HG03575 (cell line): ENCODE results near the gene POLR3G.

ENCODE experiments used
- ATAC-seq: cut with Tn5 transposase; IDR thresholded peaks from one replicate; pipeline ENCODE4 v1.9.1; 2021; ENCODE audit not compliant: unreplicated experiment, insufficient number of reproducible peaks, low FRiP score; ENCODE audit errors: extremely low read depth

The POLR3G gene

GRCh38 chr5:90546216-90546837 lies 71.7 kb downstream of the POLR3G start:
- no peak for ATAC-seq

DNA sequence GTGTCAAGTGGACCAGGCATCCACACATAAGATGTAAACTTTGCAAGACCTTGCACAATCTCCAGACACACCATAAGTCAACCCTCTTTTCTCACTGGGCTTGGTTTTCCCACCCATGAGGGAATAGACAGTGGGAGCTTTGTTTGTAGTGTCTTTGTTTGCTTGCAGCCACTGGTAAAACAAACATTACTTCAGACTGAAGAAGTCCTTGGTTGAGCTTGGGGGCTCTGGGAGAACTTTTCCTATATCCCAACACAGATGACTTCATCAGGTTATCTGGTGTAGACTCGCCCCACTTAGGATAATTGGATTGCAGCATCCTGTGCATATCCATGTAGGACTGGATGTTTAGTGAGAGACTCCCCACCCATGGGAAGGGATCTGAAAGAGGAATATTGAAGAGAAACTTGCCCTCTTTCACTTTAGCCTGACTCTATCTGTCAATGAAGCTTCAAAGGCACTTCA lies 72.4 kb downstream of the POLR3G start:
- no peak for ATAC-seq

- ATAC-seq: no peak
Measured at GRCh38 chr5:90548069-90548593, 73.5 kb downstream of the POLR3G start.

DNA sequence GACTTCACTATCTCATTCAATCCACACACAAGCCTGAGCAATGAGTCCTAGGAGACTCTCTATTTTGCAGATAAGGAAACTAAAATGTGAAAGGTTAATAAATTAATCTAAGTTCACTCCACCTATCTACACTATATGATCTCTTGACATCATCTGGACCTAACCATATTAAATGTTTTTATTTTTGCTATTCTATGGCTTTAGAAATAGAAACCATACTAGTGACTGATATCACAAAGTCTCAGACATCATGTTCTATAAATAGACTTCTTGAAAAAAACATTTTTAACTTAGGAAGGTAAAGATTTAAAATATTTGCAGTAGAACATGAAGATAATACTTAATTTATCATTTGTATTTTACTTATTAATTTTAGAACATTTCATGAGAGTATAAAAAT lies 74.6 kb downstream of the POLR3G start:
- ATAC-seq: no peak

- ATAC-seq: no peak
Measured at GRCh38 chr5:90549729-90550275, 75.1 kb downstream of the POLR3G start.

DNA sequence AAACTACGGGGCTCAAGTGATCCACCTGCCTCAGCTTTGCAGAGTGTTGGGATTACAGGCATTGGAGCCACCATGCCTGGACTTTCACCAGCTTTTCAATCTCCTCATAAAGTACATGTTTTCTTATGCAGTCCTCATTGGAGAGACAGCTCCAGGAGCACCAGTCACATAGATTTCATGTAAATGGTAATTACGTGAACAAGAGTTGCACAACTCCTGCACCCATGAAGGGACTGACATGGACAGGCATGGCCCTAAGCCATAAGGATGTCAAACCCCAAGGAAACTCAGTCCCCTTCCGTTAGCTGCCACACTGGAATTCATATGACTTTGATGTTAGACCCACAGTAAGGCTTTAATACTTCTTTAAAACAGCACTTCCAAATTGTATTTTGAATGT lies 76.3 kb downstream of the POLR3G start:
- ATAC-seq: no peak

DNA sequence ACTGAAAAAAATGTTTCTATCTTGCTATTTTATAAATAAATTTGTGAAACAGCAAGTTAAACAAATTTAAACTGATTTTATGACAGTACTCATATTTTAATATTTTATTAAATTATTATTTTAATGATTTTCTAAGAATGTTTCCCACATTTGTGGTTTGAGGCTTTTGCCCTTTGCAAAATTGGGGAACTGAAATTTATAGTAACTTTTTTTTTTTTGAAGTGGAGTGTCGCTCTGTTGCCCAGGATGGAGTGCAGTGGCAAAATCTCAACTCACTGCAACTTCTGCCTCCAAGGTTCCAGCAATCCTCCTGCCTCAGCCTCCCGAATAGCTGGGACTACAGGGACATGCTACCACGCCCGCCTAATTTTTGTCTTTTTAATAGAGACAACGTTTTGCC lies 76.7 kb downstream of the POLR3G start:
- no peak for ATAC-seq

- ATAC-seq: no peak
Measured at GRCh38 chr5:90553711-90554110, 79.0 kb downstream of the POLR3G start.

GRCh38 chr5:90554358-90555006 lies 79.8 kb downstream of the POLR3G start:
- no peak for ATAC-seq

- no peak for ATAC-seq
Measured at GRCh38 chr5:90555666-90556065, 81.0 kb downstream of the POLR3G start.

DNA sequence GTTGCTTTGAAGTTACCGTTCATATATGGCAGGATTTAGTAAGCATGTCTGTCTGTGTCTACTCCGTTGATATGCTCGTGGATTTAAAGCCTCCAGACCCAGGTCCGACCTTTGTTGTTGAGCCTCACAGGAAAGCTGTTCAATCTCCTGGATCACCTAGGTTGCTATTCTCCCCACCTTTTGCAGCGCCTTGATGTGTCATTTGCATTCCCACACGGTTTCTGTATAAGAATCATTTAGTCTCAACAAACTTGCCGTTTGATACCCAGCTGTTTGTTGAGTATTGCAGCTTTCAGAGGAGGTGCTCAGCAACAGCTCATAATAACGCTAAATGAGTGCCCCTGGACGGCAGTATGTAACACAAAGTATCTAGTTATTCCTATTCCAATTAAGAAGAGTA lies 82.7 kb downstream of the POLR3G start:
- no peak for ATAC-seq

GRCh38 chr5:90557871-90558270 lies 83.2 kb downstream of the POLR3G start:
- no peak for ATAC-seq

DNA sequence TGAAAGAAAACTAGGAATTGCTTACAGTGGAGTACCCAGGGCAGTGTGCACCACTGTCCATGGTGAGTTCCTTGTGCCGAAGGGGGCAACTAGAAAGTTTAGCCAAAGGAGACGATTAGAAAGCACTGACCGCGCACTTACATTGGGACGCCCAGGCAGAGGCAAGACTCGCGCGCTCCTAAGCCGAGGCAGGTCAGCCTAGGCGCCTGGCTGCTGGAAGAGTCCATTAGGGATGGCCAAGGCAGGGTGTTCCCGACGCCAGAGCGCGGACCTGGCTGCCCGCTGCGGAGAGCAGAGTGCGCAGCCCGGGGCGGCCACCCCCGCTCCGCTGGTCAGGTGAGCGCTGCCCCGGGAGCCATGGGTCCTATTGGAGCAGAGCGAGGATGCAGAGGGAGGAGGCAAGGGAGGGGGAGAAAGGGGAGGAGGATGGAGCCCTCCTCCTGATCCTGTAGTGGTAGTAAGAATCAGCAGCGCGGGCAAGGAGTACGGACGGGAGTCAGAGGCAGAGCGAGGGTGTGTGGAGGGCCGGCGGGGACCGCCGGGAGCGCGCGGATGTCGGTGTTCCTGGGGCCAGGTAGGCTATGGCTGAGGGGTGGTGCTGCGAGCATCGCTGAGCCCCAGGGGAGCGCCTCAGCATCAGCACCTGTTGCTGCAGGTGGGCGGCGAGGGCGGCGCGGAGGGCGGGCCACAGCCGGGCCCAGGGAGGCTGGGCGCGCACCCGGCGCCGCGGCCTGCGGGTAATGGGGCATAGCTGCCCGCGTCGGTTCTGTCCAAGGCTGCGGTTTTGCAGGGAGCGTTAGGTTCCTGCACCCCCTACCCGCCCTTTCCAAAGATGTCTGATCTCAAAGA lies 83.9 kb downstream of the POLR3G start, which contains the start of gene ADGRV1:
TSS of gene ADGRV1 (plus strand) at position 454 of the 849 bp plus-strand sequence. CDS start at position 553, 99 bp downstream.
- no peak for ATAC-seq

DNA sequence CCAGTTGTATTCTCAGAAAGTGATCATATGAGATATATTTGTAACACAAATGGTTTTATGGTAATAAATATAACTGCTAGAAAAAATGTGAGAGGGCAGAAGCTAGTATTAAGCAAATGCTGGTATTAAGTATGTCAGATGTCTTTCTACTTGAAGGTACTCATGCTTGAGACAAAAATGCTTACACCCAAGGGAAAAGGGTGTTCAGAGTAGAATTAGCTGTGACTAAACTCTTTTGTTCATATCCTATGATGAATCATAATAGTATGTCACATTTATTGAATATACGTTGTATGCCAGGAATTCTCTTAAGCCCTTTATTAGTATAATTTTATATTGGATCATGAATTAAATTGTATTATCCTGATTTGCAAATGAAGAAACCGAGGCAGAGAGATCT lies 86.1 kb downstream of the POLR3G start:
- no peak for ATAC-seq

GRCh38 chr5:90561766-90562165 lies 87.1 kb downstream of the POLR3G start:
- no peak for ATAC-seq

DNA sequence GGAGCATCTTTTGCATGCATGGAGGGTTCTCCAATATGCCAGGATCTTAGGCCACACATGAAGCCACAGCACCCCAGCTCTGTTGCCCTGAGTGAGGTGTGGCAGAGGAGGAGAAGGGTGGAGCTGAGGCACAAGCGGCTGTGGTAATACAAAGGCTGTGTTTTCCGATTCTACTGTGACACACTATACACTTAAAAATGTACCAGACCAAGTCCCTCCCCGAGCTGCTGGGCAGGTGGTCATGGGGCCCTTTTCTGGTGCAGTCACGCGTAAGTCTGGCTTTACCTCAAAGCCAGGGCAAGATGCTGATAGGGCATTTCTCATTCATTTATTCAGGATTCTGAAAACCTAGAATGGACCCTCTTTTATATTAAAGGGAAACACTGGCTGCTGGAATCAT lies 87.7 kb downstream of the POLR3G start:
- no peak for ATAC-seq

GRCh38 chr5:90563108-90563507 lies 88.4 kb downstream of the POLR3G start:
- ATAC-seq: no peak
